ENCODE results near the gene RBM15. TPM values are rescaled to one million over a fixed set of nuclear protein-coding genes. Genes with fewer than 3 reads are reported as not detected.

The RBM15 gene
- total RNA-seq, 2 donors from 2014 or later, result 16.5 to 17.0 TPM

GRCh38 chr1:110390692-110391245, 51.6 kb downstream of the RBM15 start, which contains the start of gene SLC16A4:
Gene SLC16A4, minus strand, starts transcription at chr1:110391026. Its CDS starts 1,703 bp downstream, at chr1:110389323.
- peak within 1 kb of the TSS; percentile 24 to 30 for H3K4me3 ChIP-seq

GRCh38 chr1:110393286-110393685, 54.1 kb downstream of the RBM15 start:
- H3K9me3 ChIP-seq, result no peaks in the 10 kb centered on the region
- H3K36me3 ChIP-seq, result no peaks in the 10 kb centered on the region
- no peak for TF ChIP-seq CTCF (IDR thresholded peaks at IDR 0.05)
- no peaks in the 10 kb centered on the region for H3K4me1 ChIP-seq
- H3K27ac ChIP-seq, result no peak overlapping the region
- H3K4me3 ChIP-seq, result no peak overlapping the region
- H3K27me3 ChIP-seq, result no peaks in the 10 kb centered on the region
- DNase-seq (ENCODE audit: low spot score), result no peak

More at GRCh38 chr1:110390692-110391245, 51.6 kb downstream of the RBM15 start, which contains the start of gene SLC16A4:
- DNase-seq (ENCODE audit: low spot score), result no peak
- peak within 1 kb of the TSS; percentile 9 to 29 for H3K27ac ChIP-seq
- no peaks in the 10 kb centered on the region for H3K4me1 ChIP-seq
- no peaks in the 10 kb centered on the region for H3K36me3 ChIP-seq
- TF ChIP-seq CTCF (IDR thresholded peaks at IDR 0.05), result no peak
- H3K9me3 ChIP-seq, result no peaks in the 10 kb centered on the region
- H3K27me3 ChIP-seq, result no peaks in the 10 kb centered on the region

- peaks cover 5% of the 10 kb centered on the region for H3K36me3 ChIP-seq
- no peak for TF ChIP-seq CTCF (IDR thresholded peaks at IDR 0.05)
- no peaks in the 10 kb centered on the region for H3K9me3 ChIP-seq
These were observed 54.7 kb downstream of the RBM15 start for GRCh38 chr1:110393691-110394492.

GRCh38 chr1:110394493-110394820, 55.3 kb downstream of the RBM15 start:
- TF ChIP-seq CTCF (IDR thresholded peaks at IDR 0.05), result no peak
- Histone ChIP-seq H3K27me3 (no peaks in the 10 kb centered on the region), H3K4me1 (no peaks in the 10 kb centered on the region), H3K4me3 (no peak overlapping the region), H3K27ac (no peak overlapping the region), H3K9me3 (no peaks in the 10 kb centered on the region), H3K36me3 (peaks cover 8% of the 10 kb centered on the region)
- no peak for DNase-seq (ENCODE audit: low spot score)

More at GRCh38 chr1:110393691-110394492, 54.7 kb downstream of the RBM15 start:
- Histone ChIP-seq H3K27ac (no peak overlapping the region), H3K27me3 (no peaks in the 10 kb centered on the region), H3K4me1 (no peaks in the 10 kb centered on the region), H3K4me3 (no peak overlapping the region)
- DNase-seq (ENCODE audit: low spot score), result no peak

Other genes starting within 250 kb of the RBM15 start
- gene UBL4B, start 226.9 kb upstream of the RBM15 start, total RNA-seq, result not detected
- not detected for gene SLC6A17, start 188.9 kb upstream of the RBM15 start, total RNA-seq
- gene KCNC4, start 129.1 kb upstream of the RBM15 start, total RNA-seq, result 1 to 10 TPM; 4.2 to 9.1 TPM
- 1 to 10 TPM; 4.7 to 8.9 TPM for gene SLC16A4, start 51.6 kb downstream of the RBM15 start, total RNA-seq
- 100 to 1,000 TPM; 142 to 177 TPM for gene LAMTOR5, start 68.3 kb downstream of the RBM15 start, total RNA-seq
- gene PROK1, start 111.8 kb downstream of the RBM15 start, total RNA-seq, result 1 to 10 TPM; 1.0 to 5.1 TPM
- not detected for gene KCNA10, start 179.8 kb downstream of the RBM15 start, total RNA-seq

All from right atrium auricular region (tissue), 2 donors.